Measurements from ENCODE around the gene MAD2L2. TPM values are rescaled to one million over a fixed set of nuclear protein-coding genes. Genes with fewer than 3 reads are reported as not detected.

The MAD2L2 gene
- total RNA-seq (2013): 45.4 TPM
- polyA plus RNA-seq (10 to 100 TPM; 50.4 to 71.3 (median 57.8) TPM), polyA minus RNA-seq (30.8 and 37.8 TPM in 2 replicates), total RNA-seq (12.5 to 33.8 (median 15.5) reads per million in 11 experiments)

GRCh38 chr1:11681071-11681771, at the start of gene MAD2L2:
Gene MAD2L2 (minus strand): TSS chr1:11681148. CDS start chr1:11680601, 547 bp downstream.
- H3K79me2 ChIP-seq (ENCODE audit: insufficient read depth, low read length): peaks cover 6% of the 10 kb centered on the region
- under 1% methylated on average over 66 of the region's 71 CpGs for WGBS (ENCODE audit: insufficient coverage)
- H3K27ac ChIP-seq (ENCODE audit: low read depth in 1 of 2, low read length in 2 of 2): peak within 1 kb of the TSS; percentile 29 to 68
- DNase-seq: peak; percentile 67 to 76 (median 71)
- no peaks in the 10 kb centered on the region for H3K9me3 ChIP-seq (replicated peaks in 1 of 2; ENCODE audit: control insufficient read depth in 1 of 2, insufficient read depth in 1 of 2, low read length in 2 of 2)
- peak within 1 kb of the TSS; percentile 58 to 94 (median 92) for H3K4me3 ChIP-seq (replicated peaks in 1 of 3; ENCODE audit: low read depth in 2 of 3, low read length in 3 of 3)
- peak within 1 kb of the TSS; percentile 92 for H3K4me2 ChIP-seq (replicated peaks; ENCODE audit: extremely low read depth, low read length, poor library complexity, severe bottlenecking)
- H4K20me1 ChIP-seq (ENCODE audit: insufficient read depth, low read length): no peaks in the 10 kb centered on the region
- Mint-ChIP-seq H3K27me3 (ENCODE audit: low read depth in 3 of 3) (peaks cover 0 to 18% (median 10%) of the 10 kb centered on the region in 3 donors), H3K36me3 (peaks cover 4 to 20% of the 10 kb centered on the region in 2 donors), H3K4me1 (peaks cover 21% of the 10 kb centered on the region), H3K27ac (peak within 1 kb of the TSS in 6 of 7 donors; percentile 76 to 91 (median 86)), H3K4me3 (peak within 1 kb of the TSS; percentile 88 to 92), H3K9me3 (peaks cover 0 to 3% (median 0%) of the 10 kb centered on the region in 7 donors)
- H3K36me3 ChIP-seq (replicated peaks in 1 of 2; ENCODE audit: control insufficient read depth in 1 of 2, insufficient read depth in 2 of 2, low read length in 2 of 2): peaks cover 0 to 11% of the 10 kb centered on the region in 2 donors
- peaks cover 0 to 7% of the 10 kb centered on the region in 2 donors for H3K27me3 ChIP-seq (ENCODE audit: control insufficient read depth in 2 of 2, insufficient read depth in 2 of 2, low read length in 2 of 2)
- peak within 1 kb of the TSS; percentile 88 for H2AFZ ChIP-seq (ENCODE audit: insufficient read depth, low read depth, low read length, poor library complexity, severe bottlenecking)
- intact Hi-C loops (cut with micrococcal nuclease): no loop called here
- TF ChIP-seq CTCF (IDR thresholded peaks at IDR 0.05): no peak
- peaks cover 11 to 25% of the 10 kb centered on the region in 2 donors for H3K4me1 ChIP-seq (ENCODE audit: control insufficient read depth in 1 of 2, insufficient read depth in 2 of 2, low read length in 2 of 2)
- H3K9ac ChIP-seq (ENCODE audit: insufficient read depth, low read length, poor library complexity, severe bottlenecking): peak within 1 kb of the TSS; percentile 78

GRCh38 chr1:11730429-11730891, 49.5 kb upstream of the MAD2L2 start:
- intact Hi-C loops (cut with micrococcal nuclease): loop anchor here in 1 of 2 donors (10.0 kb wide), 1 partner anchor 64 kb away; no protein-coding TSS in a partner anchor
- Mint-ChIP-seq H3K4me1 (peaks cover 90% of the 10 kb centered on the region), H3K9me3 (peaks cover 0 to 5% (median 0%) of the 10 kb centered on the region in 7 donors), H3K36me3 (peaks cover 0 to under 1% of the 10 kb centered on the region in 2 donors), H3K27me3 (ENCODE audit: low read depth in 3 of 3) (peaks cover 0 to 3% (median 0%) of the 10 kb centered on the region in 3 donors), H3K4me3 (peak overlapping the region; percentile 65 to 88), H3K27ac (peak overlapping the region; percentile 92 to 98 (median 98))
- peaks cover 13% of the 10 kb centered on the region for H3K79me2 ChIP-seq (ENCODE audit: insufficient read depth, low read length)
- no peaks in the 10 kb centered on the region for H3K9me3 ChIP-seq (replicated peaks in 1 of 2; ENCODE audit: control insufficient read depth in 1 of 2, insufficient read depth in 1 of 2, low read length in 2 of 2)
- H3K4me3 ChIP-seq (replicated peaks in 1 of 3; ENCODE audit: low read depth in 2 of 3, low read length in 3 of 3): peak overlapping the region; percentile 5 to 72 (median 17)
- peak; percentile 79 to 92 (median 91) for DNase-seq
- peak overlapping the region; percentile 75 for H3K4me2 ChIP-seq (replicated peaks; ENCODE audit: extremely low read depth, low read length, poor library complexity, severe bottlenecking)
- H4K20me1 ChIP-seq (ENCODE audit: insufficient read depth, low read length): no peaks in the 10 kb centered on the region
- peak overlapping the region; percentile 47 for H3K9ac ChIP-seq (ENCODE audit: insufficient read depth, low read length, poor library complexity, severe bottlenecking)
- WGBS (ENCODE audit: insufficient coverage): 0% methylated on average over 4 of the region's 5 CpGs
- peak overlapping the region; percentile 74 to 87 for H3K27ac ChIP-seq (ENCODE audit: low read depth in 1 of 2, low read length in 2 of 2)
- H3K4me1 ChIP-seq (ENCODE audit: control insufficient read depth in 1 of 2, insufficient read depth in 2 of 2, low read length in 2 of 2): peaks cover 88 to 93% of the 10 kb centered on the region in 2 donors
- TF ChIP-seq CTCF (IDR thresholded peaks at IDR 0.05): no peak
- H3K36me3 ChIP-seq (replicated peaks in 1 of 2; ENCODE audit: control insufficient read depth in 1 of 2, insufficient read depth in 2 of 2, low read length in 2 of 2): no peaks in the 10 kb centered on the region
- H3K27me3 ChIP-seq (ENCODE audit: control insufficient read depth in 2 of 2, insufficient read depth in 2 of 2, low read length in 2 of 2): no peaks in the 10 kb centered on the region
- peak overlapping the region; percentile 52 for H2AFZ ChIP-seq (ENCODE audit: insufficient read depth, low read depth, low read length, poor library complexity, severe bottlenecking)
